Activated CD4-positive, alpha-beta T cell treated with anti-CD3 and anti-CD28 coated beads, Interleukin-2, amount 10 ng/mL, durations not matched to agents 24 days and 14 days (primary cell): ENCODE measurements around the gene DISP2. TPM values are rescaled to one million over a fixed set of nuclear protein-coding genes. Genes with fewer than 3 reads are reported as not detected.
A peak's percentile ranks its signal among the peaks of the same experiment; 100 is the strongest.

ENCODE experiments used
- DNase-seq: peaks from one replicate; pipeline ENCODE4 v3.0.0; 2022
- H3K27ac Mint-ChIP-seq: one replicate; pipeline ENCODE4 v1.8.0; 2022; ENCODE audit warnings: mild to moderate bottlenecking, mixed read lengths
- H3K27me3 Mint-ChIP-seq: one replicate; pipeline ENCODE4 v1.8.0; 2022; ENCODE audit warnings: mixed read lengths
- H3K36me3 Mint-ChIP-seq: one replicate; pipeline ENCODE4 v1.8.0; 2022; ENCODE audit warnings: low read depth, mild to moderate bottlenecking, mixed read lengths
- H3K4me1 Mint-ChIP-seq: one replicate; pipeline ENCODE4 v1.8.0; 2021; ENCODE audit warnings: mixed read lengths
- H3K4me3 Mint-ChIP-seq: one replicate; pipeline ENCODE4 v1.8.0; 2022; ENCODE audit warnings: mild to moderate bottlenecking, moderate library complexity, mixed read lengths
- H3K9me3 Mint-ChIP-seq: one replicate; pipeline ENCODE4 v1.8.0; 2021; ENCODE audit warnings: mixed read lengths
- intact Hi-C: fragments of 100-400 bp; cut with micrococcal nuclease; formaldehyde crosslinking; loops from one replicate; pipeline ENCODE4 v1.15.1; 2023
- total RNA-seq: library from RNA; stranded (reverse); gene quantifications from 2 replicates; pipeline ENCODE4 v1.2.3, GENCODE V29; 2022

Gene DISP2
- total RNA-seq, 1 donor from 2014 or later = 0.05 TPM

- H3K4me1 Mint-ChIP-seq = peaks cover 19% of the 10 kb centered on the region
- H3K36me3 Mint-ChIP-seq = peaks cover 2% of the 10 kb centered on the region
- no peaks in the 10 kb centered on the region for H3K27me3 Mint-ChIP-seq
- no peak overlapping the region for H3K4me3 Mint-ChIP-seq
- no peak for DNase-seq
- H3K27ac Mint-ChIP-seq = no peak overlapping the region
- intact Hi-C loops = no loop called here
- no peaks in the 10 kb centered on the region for H3K9me3 Mint-ChIP-seq
Measured at GRCh38 chr15:40332113-40332781, 25.8 kb upstream of the DISP2 start.

- Mint-ChIP-seq H3K9me3 (no peaks in the 10 kb centered on the region), H3K4me1 (peaks cover 13% of the 10 kb centered on the region), H3K4me3 (peak overlapping the region; percentile 18), H3K27ac (peak overlapping the region; percentile 49), H3K27me3 (no peaks in the 10 kb centered on the region), H3K36me3 (no peaks in the 10 kb centered on the region)
- intact Hi-C loops = loop anchor here (1.0 kb wide), 1 partner anchor 11 kb away; the partner anchor contains the start of gene INAFM2
- peak; percentile 80 for DNase-seq
Measured at GRCh38 chr15:40333922-40334492, 24.0 kb upstream of the DISP2 start.

- H3K9me3 Mint-ChIP-seq = no peaks in the 10 kb centered on the region
- DNase-seq = no peak
- no peaks in the 10 kb centered on the region for H3K27me3 Mint-ChIP-seq
- peaks cover 13% of the 10 kb centered on the region for H3K4me1 Mint-ChIP-seq
- intact Hi-C loops = loop anchor here (1.0 kb wide), 1 partner anchor 11 kb away; the partner anchor contains the start of gene INAFM2
- no peaks in the 10 kb centered on the region for H3K36me3 Mint-ChIP-seq
- no peak overlapping the region for H3K4me3 Mint-ChIP-seq
- peak overlapping the region; percentile 49 for H3K27ac Mint-ChIP-seq
Measured at GRCh38 chr15:40334541-40334940, 23.5 kb upstream of the DISP2 start.

GRCh38 chr15:40334941-40335795, 22.9 kb upstream of the DISP2 start:
- Mint-ChIP-seq H3K36me3 (no peaks in the 10 kb centered on the region), H3K27ac (no peak overlapping the region), H3K4me3 (no peak overlapping the region), H3K27me3 (no peaks in the 10 kb centered on the region), H3K4me1 (peaks cover 13% of the 10 kb centered on the region), H3K9me3 (no peaks in the 10 kb centered on the region)
- DNase-seq = no peak
- intact Hi-C loops = loop anchor here (1.0 kb wide), 1 partner anchor 12 kb away; the partner anchor contains the start of gene INAFM2

- intact Hi-C loops = no loop called here
- Mint-ChIP-seq H3K4me3 (no peak overlapping the region), H3K27ac (peak overlapping the region; percentile 48), H3K9me3 (no peaks in the 10 kb centered on the region), H3K36me3 (no peaks in the 10 kb centered on the region), H3K4me1 (peaks cover 13% of the 10 kb centered on the region), H3K27me3 (no peaks in the 10 kb centered on the region)
- DNase-seq = no peak
Measured at GRCh38 chr15:40335938-40336743, 21.9 kb upstream of the DISP2 start.

GRCh38 chr15:40336744-40337122, 21.3 kb upstream of the DISP2 start:
- no peaks in the 10 kb centered on the region for H3K9me3 Mint-ChIP-seq
- DNase-seq = peak; percentile 66
- no peak overlapping the region for H3K27ac Mint-ChIP-seq
- no peak overlapping the region for H3K4me3 Mint-ChIP-seq
- H3K27me3 Mint-ChIP-seq = no peaks in the 10 kb centered on the region
- no peaks in the 10 kb centered on the region for H3K36me3 Mint-ChIP-seq
- intact Hi-C loops = no loop called here
- H3K4me1 Mint-ChIP-seq = peaks cover 13% of the 10 kb centered on the region

- Mint-ChIP-seq H3K36me3 (no peaks in the 10 kb centered on the region), H3K27ac (no peak overlapping the region), H3K4me1 (peaks cover 13% of the 10 kb centered on the region), H3K9me3 (no peaks in the 10 kb centered on the region), H3K27me3 (no peaks in the 10 kb centered on the region), H3K4me3 (no peak overlapping the region)
- DNase-seq = no peak
- intact Hi-C loops = no loop called here
Measured at GRCh38 chr15:40337597-40337996, 20.4 kb upstream of the DISP2 start.

DNA sequence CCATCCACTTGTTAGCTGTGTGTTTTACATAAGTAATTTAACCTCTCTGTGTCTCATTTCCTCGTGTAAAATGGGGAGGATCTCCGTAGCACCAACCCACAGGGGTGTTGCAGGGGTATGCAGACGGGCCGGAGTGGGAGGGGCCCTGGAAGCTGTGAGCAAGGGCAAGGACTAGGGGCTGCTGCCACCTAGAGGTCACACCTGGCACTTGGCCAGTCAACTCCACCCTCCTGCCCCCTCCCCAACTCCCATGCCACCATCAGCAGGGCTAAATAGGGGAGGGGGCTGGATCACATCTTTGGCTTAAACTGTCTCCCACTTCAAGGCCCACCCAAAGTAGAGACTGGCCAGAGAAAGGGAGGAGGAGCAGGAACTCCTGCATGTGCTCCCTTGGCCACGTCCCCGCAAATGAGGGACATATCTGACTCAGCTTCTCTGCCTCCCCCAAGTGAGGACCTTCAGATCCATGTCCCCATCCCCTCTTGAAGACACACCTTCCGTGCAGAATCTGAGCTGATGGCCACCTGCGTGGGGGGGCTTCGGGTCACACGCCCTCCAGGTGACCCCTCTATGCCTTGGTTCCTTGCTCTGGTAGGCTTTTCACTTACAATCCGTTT, 19.9 kb upstream of the DISP2 start:
- no peaks in the 10 kb centered on the region for H3K9me3 Mint-ChIP-seq
- no peaks in the 10 kb centered on the region for H3K27me3 Mint-ChIP-seq
- H3K4me3 Mint-ChIP-seq = no peak overlapping the region
- peak; percentile 94 for DNase-seq
- peaks cover 13% of the 10 kb centered on the region for H3K4me1 Mint-ChIP-seq
- no peaks in the 10 kb centered on the region for H3K36me3 Mint-ChIP-seq
- H3K27ac Mint-ChIP-seq = no peak overlapping the region
- intact Hi-C loops = loop anchor here (1.0 kb wide), 2 partner anchors 15 to 59 kb away; partner anchors contain the start of gene INAFM2

DNA sequence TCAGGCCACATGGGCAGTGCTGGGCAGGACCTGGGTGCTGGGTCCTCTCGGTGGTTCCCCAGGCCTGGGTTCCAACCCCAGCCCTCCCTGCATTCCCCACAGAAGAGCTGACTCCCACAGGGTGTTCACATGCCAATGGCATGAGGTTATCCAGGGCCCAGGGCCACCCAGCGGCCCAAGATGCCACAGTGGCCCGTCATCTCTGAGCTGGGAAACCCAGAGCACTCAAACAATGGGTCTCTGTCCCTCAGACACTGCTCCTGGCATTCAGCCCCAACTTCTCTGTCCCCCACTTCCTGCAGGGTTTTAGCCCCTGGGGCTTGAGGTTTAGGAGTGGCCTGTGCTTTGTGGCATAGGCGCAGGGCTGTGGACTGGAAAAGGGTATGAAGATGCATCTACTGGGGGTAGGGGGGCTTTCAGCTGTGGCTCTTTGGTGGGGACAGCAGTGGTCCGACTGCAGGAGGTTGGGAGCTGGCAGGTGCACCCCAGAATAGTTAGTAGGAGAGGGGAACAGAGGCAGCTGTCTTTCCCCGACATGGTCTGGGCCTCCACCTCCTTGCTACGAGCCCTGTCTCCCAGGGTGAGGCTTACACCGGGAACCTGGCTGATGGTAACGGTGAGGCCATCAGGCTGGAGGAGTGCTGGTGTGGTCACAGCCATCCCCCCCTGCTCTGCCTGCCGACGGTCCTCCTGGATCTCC, 18.9 kb upstream of the DISP2 start:
- intact Hi-C loops = loop anchor here (1.0 kb wide), 2 partner anchors 16 to 60 kb away; partner anchors contain the start of gene INAFM2
- H3K27ac Mint-ChIP-seq = no peak overlapping the region
- H3K4me1 Mint-ChIP-seq = peaks cover 10% of the 10 kb centered on the region
- no peaks in the 10 kb centered on the region for H3K36me3 Mint-ChIP-seq
- no peaks in the 10 kb centered on the region for H3K9me3 Mint-ChIP-seq
- no peaks in the 10 kb centered on the region for H3K27me3 Mint-ChIP-seq
- H3K4me3 Mint-ChIP-seq = no peak overlapping the region
- DNase-seq = no peak

GRCh38 chr15:40339621-40339945, 18.4 kb upstream of the DISP2 start:
- H3K4me1 Mint-ChIP-seq = peaks cover 8% of the 10 kb centered on the region
- no peak overlapping the region for H3K4me3 Mint-ChIP-seq
- H3K27me3 Mint-ChIP-seq = no peaks in the 10 kb centered on the region
- H3K9me3 Mint-ChIP-seq = no peaks in the 10 kb centered on the region
- intact Hi-C loops = no loop called here
- no peaks in the 10 kb centered on the region for H3K36me3 Mint-ChIP-seq
- H3K27ac Mint-ChIP-seq = no peak overlapping the region
- DNase-seq = no peak

DNA sequence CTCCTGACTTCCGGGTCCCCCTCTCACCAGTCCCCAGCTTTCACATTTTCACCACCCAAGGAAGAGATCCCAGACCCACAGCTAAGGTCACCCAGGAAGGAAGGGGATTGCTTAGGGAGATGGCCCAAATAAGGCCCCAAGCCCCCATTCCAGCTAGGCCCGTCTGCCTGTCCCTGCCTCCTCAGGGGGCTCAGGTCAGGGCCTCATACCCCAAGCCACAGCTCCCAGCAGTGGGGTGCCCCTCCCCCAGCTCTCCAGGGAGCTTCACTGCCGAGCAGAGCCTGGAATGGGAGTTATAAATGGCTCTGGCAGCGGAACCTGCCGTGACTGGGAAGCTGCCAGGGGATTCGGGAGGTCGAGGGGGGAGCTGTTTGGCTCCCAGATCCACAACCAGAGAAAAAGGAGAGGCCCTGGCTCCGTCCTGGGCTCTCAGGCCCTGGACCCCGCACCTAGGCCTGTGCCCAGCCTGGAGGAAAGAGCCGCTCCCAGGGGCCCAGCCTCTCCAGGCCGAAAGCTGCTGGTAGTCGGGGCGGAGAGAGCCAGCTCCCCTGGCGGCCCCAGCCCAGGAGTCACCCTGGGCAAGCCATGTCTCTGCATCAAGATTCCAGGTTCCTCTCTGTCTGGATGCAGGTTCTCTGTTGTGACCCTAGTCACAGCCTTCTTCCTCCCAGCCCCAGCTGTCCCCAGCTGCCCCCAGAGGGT, 17.8 kb upstream of the DISP2 start:
- intact Hi-C loops = no loop called here
- H3K27me3 Mint-ChIP-seq = no peaks in the 10 kb centered on the region
- H3K36me3 Mint-ChIP-seq = no peaks in the 10 kb centered on the region
- no peak overlapping the region for H3K27ac Mint-ChIP-seq
- DNase-seq = no peak
- H3K4me1 Mint-ChIP-seq = peaks cover 8% of the 10 kb centered on the region
- H3K9me3 Mint-ChIP-seq = no peaks in the 10 kb centered on the region
- no peak overlapping the region for H3K4me3 Mint-ChIP-seq

GRCh38 chr15:40340740-40341400, 17.1 kb upstream of the DISP2 start, which contains the start of gene CCDC9B:
TSS of gene CCDC9B (minus strand) at chr15:40340939. CDS start at chr15:40340819, 120 bp downstream.
- intact Hi-C loops = no loop called here
- no peak within 1 kb of the TSS for H3K4me3 Mint-ChIP-seq
- no peaks in the 10 kb centered on the region for H3K9me3 Mint-ChIP-seq
- H3K36me3 Mint-ChIP-seq = no peaks in the 10 kb centered on the region
- no peak within 1 kb of the TSS for H3K27ac Mint-ChIP-seq
- no peak for DNase-seq
- H3K27me3 Mint-ChIP-seq = no peaks in the 10 kb centered on the region
- peaks cover 8% of the 10 kb centered on the region for H3K4me1 Mint-ChIP-seq
